ENCODE data around the gene KRTAP5-9.

- no peak for TF ChIP-seq TCF12 (IDR thresholded peaks at IDR 0.05; ENCODE audit: low read depth)
- no peak for TF ChIP-seq RAD21 (IDR thresholded peaks at IDR 0.05; ENCODE audit: low read depth)
- TF ChIP-seq EGR1 (IDR thresholded peaks at IDR 0.05): no peak
- TF ChIP-seq MAX (IDR thresholded peaks at IDR 0.05): no peak
- TF ChIP-seq TAF1 (IDR thresholded peaks at IDR 0.05; ENCODE audit: low read depth): no peak
Observed at GRCh38 chr11:71551711-71552110, 3.5 kb downstream of the KRTAP5-9 start.
